CD4-positive, alpha-beta T cell treated with Interleukin-6 at 100 ng/mL for 8 hours (primary cell): ENCODE results near the gene PLGLB1.
"Not testable (repeated sequence)": the region's sequence is repeated elsewhere in the genome, so short reads cannot be mapped to it uniquely, and the experiment has no call there.

Experiments used
- DNase-seq: peaks from one replicate; pipeline ENCODE4 v3.0.0-alpha.2; 2020; ENCODE audit warnings: mixed read lengths, low spot score

Gene PLGLB1

GRCh38 chr2:87021744-87022143 is at the start of gene PLGLB1:
PLGLB1 (minus strand) TSS chr2:87021844; CDS start chr2:87021783, 61 bp downstream.
- DNase-seq, result not testable (repeated sequence)

- DNase-seq, result not testable (repeated sequence)
Observed at GRCh38 chr2:87064305-87064704, 42.7 kb upstream of the PLGLB1 start.

- DNase-seq, result not testable (repeated sequence)
Observed at GRCh38 chr2:87063431-87063830, 41.8 kb upstream of the PLGLB1 start.

- DNase-seq, result not testable (repeated sequence)
Observed at GRCh38 chr2:87061519-87061918, 39.9 kb upstream of the PLGLB1 start.

GRCh38 chr2:87057606-87058005 is 36.0 kb upstream of the PLGLB1 start:
- DNase-seq, result not testable (repeated sequence)

GRCh38 chr2:87056843-87057242 is 35.2 kb upstream of the PLGLB1 start:
- not testable (repeated sequence) for DNase-seq

- not testable (repeated sequence) for DNase-seq
Observed at GRCh38 chr2:87056435-87056834, 34.8 kb upstream of the PLGLB1 start.

GRCh38 chr2:87054375-87054774 is 32.7 kb upstream of the PLGLB1 start:
- DNase-seq, result not testable (repeated sequence)

GRCh38 chr2:87041321-87041978 is 19.8 kb upstream of the PLGLB1 start:
- not testable (repeated sequence) for DNase-seq

GRCh38 chr2:87028607-87029006 is 7.0 kb upstream of the PLGLB1 start:
- not testable (repeated sequence) for DNase-seq

- not testable (repeated sequence) for DNase-seq
Observed at GRCh38 chr2:87026816-87027215, 5.2 kb upstream of the PLGLB1 start.

GRCh38 chr2:87025927-87026326 is 4.3 kb upstream of the PLGLB1 start:
- DNase-seq, result not testable (repeated sequence)

GRCh38 chr2:87023988-87024615 is 2.5 kb upstream of the PLGLB1 start:
- not testable (repeated sequence) for DNase-seq

- DNase-seq, result not testable (repeated sequence)
Observed at GRCh38 chr2:87021043-87021442, 601 bp downstream of the PLGLB1 start.

- DNase-seq, result not testable (repeated sequence)
Observed at GRCh38 chr2:87019053-87019452, 2.6 kb downstream of the PLGLB1 start.

GRCh38 chr2:87014489-87015169 is 7.0 kb downstream of the PLGLB1 start:
- not testable (repeated sequence) for DNase-seq

- not testable (repeated sequence) for DNase-seq
Observed at GRCh38 chr2:87004398-87004797, 17.2 kb downstream of the PLGLB1 start.
